ENCODE measurements around the gene RPA3. TPM values are rescaled to one million over a fixed set of nuclear protein-coding genes. Genes with fewer than 3 reads are reported as not detected.

RPA3 gene
- total RNA-seq, 1 donor from 2014 or later = 26.8 TPM

GRCh38 chr7:7639421-7639820 lies 79.0 kb downstream of the RPA3 start:
- no peak for DNase-seq (ENCODE audit: missing footprints)
- ATAC-seq = no peak
- intact Hi-C loops (cut with DNase I) = no loop called here

- ATAC-seq (no peak), DNase-seq (ENCODE audit: missing footprints) (no peak)
- intact Hi-C loops (cut with DNase I) = no loop called here
Measured at GRCh38 chr7:7630626-7631329, 87.6 kb downstream of the RPA3 start.

- DNase-seq (ENCODE audit: missing footprints) (no peak), ATAC-seq (no peak)
- intact Hi-C loops (cut with DNase I) = no loop called here
Measured at GRCh38 chr7:7628476-7628875, 89.9 kb downstream of the RPA3 start.

GRCh38 chr7:7620644-7621210 lies 97.7 kb downstream of the RPA3 start:
- intact Hi-C loops (cut with DNase I) = no loop called here
- DNase-seq (ENCODE audit: missing footprints) (no peak), ATAC-seq (no peak)

- ATAC-seq (no peak), DNase-seq (ENCODE audit: missing footprints) (no peak)
- intact Hi-C loops (cut with DNase I) = no loop called here
Measured at GRCh38 chr7:7620236-7620635, 98.2 kb downstream of the RPA3 start.

- no peak for DNase-seq (ENCODE audit: missing footprints)
- intact Hi-C loops (cut with DNase I) = no loop called here
- no peak for ATAC-seq
Measured at GRCh38 chr7:7618410-7618809, 100.0 kb downstream of the RPA3 start.

- DNase-seq (ENCODE audit: missing footprints) = no peak
- ATAC-seq = no peak
- intact Hi-C loops (cut with DNase I) = no loop called here
Measured at GRCh38 chr7:7617550-7617949, 100.9 kb downstream of the RPA3 start.

GRCh38 chr7:7614018-7614741 lies 104.2 kb downstream of the RPA3 start:
- ATAC-seq (no peak), DNase-seq (ENCODE audit: missing footprints) (no peak)
- intact Hi-C loops (cut with DNase I) = no loop called here

- DNase-seq (ENCODE audit: missing footprints) (no peak), ATAC-seq (no peak)
- intact Hi-C loops (cut with DNase I) = no loop called here
Measured at GRCh38 chr7:7613210-7613609, 105.2 kb downstream of the RPA3 start.

GRCh38 chr7:7612519-7612918 lies 105.9 kb downstream of the RPA3 start:
- intact Hi-C loops (cut with DNase I) = no loop called here
- DNase-seq (ENCODE audit: missing footprints) = no peak

GRCh38 chr7:7609330-7609729 lies 109.1 kb downstream of the RPA3 start:
- ATAC-seq (no peak), DNase-seq (ENCODE audit: missing footprints) (no peak)
- intact Hi-C loops (cut with DNase I) = no loop called here

More at GRCh38 chr7:7612519-7612918, 105.9 kb downstream of the RPA3 start:
- ATAC-seq = no peak

GRCh38 chr7:7607010-7607409 lies 111.4 kb downstream of the RPA3 start:
- ATAC-seq = no peak

GRCh38 chr7:7596176-7596575 lies 122.2 kb downstream of the RPA3 start:
- no peak for ATAC-seq
- DNase-seq (ENCODE audit: missing footprints) = no peak
- intact Hi-C loops (cut with DNase I) = loop anchor here (10.0 kb wide), 2 partner anchors 619 to 699 kb away; no protein-coding TSS in a partner anchor

More at GRCh38 chr7:7607010-7607409, 111.4 kb downstream of the RPA3 start:
- intact Hi-C loops (cut with DNase I) = no loop called here
- no peak for DNase-seq (ENCODE audit: missing footprints)

GRCh38 chr7:7595451-7595850 lies 123.0 kb downstream of the RPA3 start:
- intact Hi-C loops (cut with DNase I) = loop anchor here (10.0 kb wide), 2 partner anchors 619 to 699 kb away; no protein-coding TSS in a partner anchor
- no peak for ATAC-seq
- DNase-seq (ENCODE audit: missing footprints) = no peak

Other genes with a start within 250 kb of the RPA3 start
- 5.6 TPM for gene COL28A1, start 182.7 kb downstream of the RPA3 start, total RNA-seq
- 24.9 TPM for gene MIOS, start 151.7 kb downstream of the RPA3 start, total RNA-seq
- gene UMAD1, start 77.9 kb downstream of the RPA3 start, total RNA-seq = 13.3 TPM